ENCODE results near the gene L3MBTL4.

L3MBTL4 gene

GRCh38 chr18:5987249-5987648, 427.5 kb downstream of the L3MBTL4 start:
- DNase-seq, result no peak
- H3K9me3 Mint-ChIP-seq, result no peaks in the 10 kb centered on the region
- H3K36me3 Mint-ChIP-seq (ENCODE audit: low read depth), result no peaks in the 10 kb centered on the region
- H3K27me3 Mint-ChIP-seq, result no peaks in the 10 kb centered on the region
- H3K27ac Mint-ChIP-seq, result no peak overlapping the region
- H3K4me1 Mint-ChIP-seq (ENCODE audit: low read depth), result no peaks in the 10 kb centered on the region
- no peak overlapping the region for H3K4me3 Mint-ChIP-seq

GRCh38 chr18:5986257-5986931, 428.3 kb downstream of the L3MBTL4 start:
- H3K27ac Mint-ChIP-seq, result no peak overlapping the region
- H3K9me3 Mint-ChIP-seq, result no peaks in the 10 kb centered on the region

GRCh38 chr18:5984245-5984644, 430.5 kb downstream of the L3MBTL4 start:
- no peaks in the 10 kb centered on the region for H3K36me3 Mint-ChIP-seq (ENCODE audit: low read depth)
- no peaks in the 10 kb centered on the region for H3K27me3 Mint-ChIP-seq
- H3K9me3 Mint-ChIP-seq, result no peaks in the 10 kb centered on the region
- no peak overlapping the region for H3K4me3 Mint-ChIP-seq
- H3K4me1 Mint-ChIP-seq (ENCODE audit: low read depth), result peaks cover 2% of the 10 kb centered on the region
- no peak overlapping the region for H3K27ac Mint-ChIP-seq
- DNase-seq, result no peak

More at GRCh38 chr18:5986257-5986931, 428.3 kb downstream of the L3MBTL4 start:
- no peaks in the 10 kb centered on the region for H3K4me1 Mint-ChIP-seq (ENCODE audit: low read depth)
- H3K4me3 Mint-ChIP-seq, result no peak overlapping the region
- DNase-seq, result no peak
- no peaks in the 10 kb centered on the region for H3K36me3 Mint-ChIP-seq (ENCODE audit: low read depth)
- no peaks in the 10 kb centered on the region for H3K27me3 Mint-ChIP-seq

GRCh38 chr18:5983488-5983887, 431.2 kb downstream of the L3MBTL4 start:
- Mint-ChIP-seq H3K27ac (no peak overlapping the region), H3K4me3 (no peak overlapping the region), H3K36me3 (ENCODE audit: low read depth) (no peaks in the 10 kb centered on the region), H3K4me1 (ENCODE audit: low read depth) (peaks cover 2% of the 10 kb centered on the region), H3K9me3 (no peaks in the 10 kb centered on the region), H3K27me3 (no peaks in the 10 kb centered on the region)
- DNase-seq, result no peak

GRCh38 chr18:5982332-5982731, 432.4 kb downstream of the L3MBTL4 start:
- Mint-ChIP-seq H3K4me3 (no peak overlapping the region), H3K36me3 (ENCODE audit: low read depth) (no peaks in the 10 kb centered on the region), H3K4me1 (ENCODE audit: low read depth) (peaks cover 2% of the 10 kb centered on the region), H3K27me3 (no peaks in the 10 kb centered on the region), H3K27ac (no peak overlapping the region), H3K9me3 (no peaks in the 10 kb centered on the region)
- no peak for DNase-seq

- Mint-ChIP-seq H3K4me3 (no peak overlapping the region), H3K27ac (no peak overlapping the region), H3K9me3 (no peaks in the 10 kb centered on the region), H3K27me3 (no peaks in the 10 kb centered on the region), H3K4me1 (ENCODE audit: low read depth) (peaks cover 3% of the 10 kb centered on the region), H3K36me3 (ENCODE audit: low read depth) (no peaks in the 10 kb centered on the region)
- no peak for DNase-seq
Measured at GRCh38 chr18:5980721-5981120, 434.0 kb downstream of the L3MBTL4 start.

GRCh38 chr18:5979971-5980457, 434.7 kb downstream of the L3MBTL4 start:
- H3K27me3 Mint-ChIP-seq, result no peaks in the 10 kb centered on the region
- H3K27ac Mint-ChIP-seq, result no peak overlapping the region
- H3K4me3 Mint-ChIP-seq, result no peak overlapping the region
- DNase-seq, result no peak
- no peaks in the 10 kb centered on the region for H3K36me3 Mint-ChIP-seq (ENCODE audit: low read depth)
- peaks cover 10% of the 10 kb centered on the region for H3K4me1 Mint-ChIP-seq (ENCODE audit: low read depth)
- H3K9me3 Mint-ChIP-seq, result no peaks in the 10 kb centered on the region

- no peaks in the 10 kb centered on the region for H3K27me3 Mint-ChIP-seq
- H3K36me3 Mint-ChIP-seq (ENCODE audit: low read depth), result no peaks in the 10 kb centered on the region
- H3K4me3 Mint-ChIP-seq, result no peak overlapping the region
- no peak for DNase-seq
- H3K4me1 Mint-ChIP-seq (ENCODE audit: low read depth), result peaks cover 12% of the 10 kb centered on the region
- no peaks in the 10 kb centered on the region for H3K9me3 Mint-ChIP-seq
- H3K27ac Mint-ChIP-seq, result no peak overlapping the region
Measured at GRCh38 chr18:5979176-5979888, 435.4 kb downstream of the L3MBTL4 start.

GRCh38 chr18:5977022-5977421, 437.7 kb downstream of the L3MBTL4 start:
- H3K4me3 Mint-ChIP-seq, result no peak overlapping the region
- DNase-seq, result no peak
- no peaks in the 10 kb centered on the region for H3K9me3 Mint-ChIP-seq
- no peaks in the 10 kb centered on the region for H3K27me3 Mint-ChIP-seq
- no peak overlapping the region for H3K27ac Mint-ChIP-seq
- no peaks in the 10 kb centered on the region for H3K36me3 Mint-ChIP-seq (ENCODE audit: low read depth)
- peaks cover 12% of the 10 kb centered on the region for H3K4me1 Mint-ChIP-seq (ENCODE audit: low read depth)

GRCh38 chr18:5975111-5976002, 439.4 kb downstream of the L3MBTL4 start:
- no peaks in the 10 kb centered on the region for H3K27me3 Mint-ChIP-seq
- no peaks in the 10 kb centered on the region for H3K36me3 Mint-ChIP-seq (ENCODE audit: low read depth)

GRCh38 chr18:5974696-5975095, 440.0 kb downstream of the L3MBTL4 start:
- H3K27ac Mint-ChIP-seq, result no peak overlapping the region

More at GRCh38 chr18:5975111-5976002, 439.4 kb downstream of the L3MBTL4 start:
- Mint-ChIP-seq H3K4me3 (no peak overlapping the region), H3K27ac (no peak overlapping the region), H3K9me3 (no peaks in the 10 kb centered on the region), H3K4me1 (ENCODE audit: low read depth) (peaks cover 15% of the 10 kb centered on the region)
- no peak for DNase-seq

GRCh38 chr18:5973099-5973498, 441.6 kb downstream of the L3MBTL4 start:
- no peaks in the 10 kb centered on the region for H3K36me3 Mint-ChIP-seq (ENCODE audit: low read depth)
- H3K27ac Mint-ChIP-seq, result no peak overlapping the region
- no peaks in the 10 kb centered on the region for H3K9me3 Mint-ChIP-seq
- no peak overlapping the region for H3K4me3 Mint-ChIP-seq
- no peaks in the 10 kb centered on the region for H3K27me3 Mint-ChIP-seq
- H3K4me1 Mint-ChIP-seq (ENCODE audit: low read depth), result peaks cover 19% of the 10 kb centered on the region
- DNase-seq, result no peak

More at GRCh38 chr18:5974696-5975095, 440.0 kb downstream of the L3MBTL4 start:
- no peak for DNase-seq
- Mint-ChIP-seq H3K9me3 (no peaks in the 10 kb centered on the region), H3K27me3 (no peaks in the 10 kb centered on the region), H3K36me3 (ENCODE audit: low read depth) (no peaks in the 10 kb centered on the region), H3K4me3 (no peak overlapping the region), H3K4me1 (ENCODE audit: low read depth) (peaks cover 19% of the 10 kb centered on the region)

GRCh38 chr18:5972298-5972697, 442.4 kb downstream of the L3MBTL4 start:
- no peak overlapping the region for H3K4me3 Mint-ChIP-seq
- peaks cover 19% of the 10 kb centered on the region for H3K4me1 Mint-ChIP-seq (ENCODE audit: low read depth)
- H3K9me3 Mint-ChIP-seq, result no peaks in the 10 kb centered on the region
- no peak overlapping the region for H3K27ac Mint-ChIP-seq
- no peak for DNase-seq
- no peaks in the 10 kb centered on the region for H3K27me3 Mint-ChIP-seq
- H3K36me3 Mint-ChIP-seq (ENCODE audit: low read depth), result no peaks in the 10 kb centered on the region

- Mint-ChIP-seq H3K9me3 (no peaks in the 10 kb centered on the region), H3K27me3 (no peaks in the 10 kb centered on the region), H3K36me3 (ENCODE audit: low read depth) (no peaks in the 10 kb centered on the region), H3K27ac (peak overlapping the region; percentile 13), H3K4me3 (no peak overlapping the region), H3K4me1 (ENCODE audit: low read depth) (peaks cover 24% of the 10 kb centered on the region)
- DNase-seq, result no peak
Measured at GRCh38 chr18:5969989-5970403, 444.7 kb downstream of the L3MBTL4 start.
